Measurements from ENCODE around the gene ST7. TPM values are rescaled to one million over a fixed set of nuclear protein-coding genes. Genes with fewer than 3 reads are reported as not detected.

The ST7 gene
- total and polyA plus RNA-seq, 2 experiments from 2014 or later, result 9.9 to 18.3 TPM

- no peak for TF ChIP-seq ZNF462 (CRISPR knock-in tag; IDR thresholded peaks at IDR 0.05)
Observed at GRCh38 chr7:117087639-117088396, 134.5 kb downstream of the ST7 start (continued).

GRCh38 chr7:117088623-117089194 lies 135.4 kb downstream of the ST7 start:
- no peaks in the 10 kb centered on the region for H3K27me3 Mint-ChIP-seq (ENCODE audit: insufficient read depth, low read depth, poor library complexity)
- H3K4me2 ChIP-seq, result no peak overlapping the region
- no peak overlapping the region for H3K4me3 ChIP-seq
- DNase-seq (ENCODE audit: low spot score) (no peak), ATAC-seq (no peak)
- peaks cover 10% of the 10 kb centered on the region; the same call in 2 of the 3 replicates for H3K4me1 Mint-ChIP-seq
- H3K4me1 ChIP-seq (ENCODE audit: insufficient read depth), result peaks cover 5% of the 10 kb centered on the region; the same call in 1 of the 2 replicates
- no peaks in the 10 kb centered on the region for H4K20me1 ChIP-seq (replicated peaks; ENCODE audit: insufficient read depth)
- H3K27ac Mint-ChIP-seq, result no peak overlapping the region
- no peaks in the 10 kb centered on the region for H3K9me2 ChIP-seq (ENCODE audit: insufficient read depth)
- H3K27ac ChIP-seq (ENCODE audit: low read depth), result no peak overlapping the region
- no peaks in the 10 kb centered on the region for H3K27me3 ChIP-seq (ENCODE audit: insufficient read depth)
- H3K36me3 Mint-ChIP-seq (ENCODE audit: low read depth), result no peaks in the 10 kb centered on the region
- no peak overlapping the region for H3K4me3 Mint-ChIP-seq
- H2AFZ ChIP-seq, result no peak overlapping the region
- H3F3A ChIP-seq (replicated peaks; ENCODE audit: low read depth), result no peaks in the 10 kb centered on the region
- no peaks in the 10 kb centered on the region for H3K9me3 Mint-ChIP-seq
- H3K79me2 ChIP-seq (replicated peaks; ENCODE audit: insufficient read depth), result 0 out of 2 replicates have a peak, but pooled peaks cover 4% of the 10 kb centered on the region
- H3K36me3 ChIP-seq (ENCODE audit: insufficient read depth), result no peaks in the 10 kb centered on the region
- TF ChIP-seq CREB1 (CRISPR knock-in tag; IDR thresholded peaks at IDR 0.05; ENCODE audit: low read depth), result no peak
- TF ChIP-seq NANOG (IDR thresholded peaks at IDR 0.05; ENCODE audit: borderline replicate concordance), result no peak
- TF ChIP-seq EZH2phosphoT487 (IDR thresholded peaks at IDR 0.05; ENCODE audit: unreplicated experiment), result no peak
- TF ChIP-seq ETS1 (IDR thresholded peaks at IDR 0.05), result no peak
- no peak for TF ChIP-seq ZNF462 (CRISPR knock-in tag; IDR thresholded peaks at IDR 0.05)
- no peak for TF ChIP-seq EZH2 (IDR thresholded peaks at IDR 0.05; ENCODE audit: low read depth, unreplicated experiment)
- TF ChIP-seq ZNF114 (CRISPR knock-in tag; IDR thresholded peaks at IDR 0.05), result no peak
